Thymus (tissue), 11 donors: ENCODE results near the gene IFIH1. TPM values are rescaled to one million over a fixed set of nuclear protein-coding genes. Genes with fewer than 3 reads are reported as not detected.

ENCODE experiments used
- DNase-seq, 9 donors: peaks; one replicate each; pipeline ENCODE4 v3.0.0-alpha.2; 2013; ENCODE audit warnings: low spot score in 9 of 9, low read depth in 6 of 9, missing footprints in 1 of 9
- H3K27ac ChIP-seq, 2 donors: one replicate each; pipeline ENCODE4 v1.5.1; 2013; ENCODE audit warnings: control low read depth in 1 of 2, low read depth in 1 of 2, low read length in 1 of 2, mild to moderate bottlenecking in 1 of 2, moderate library complexity in 1 of 2
- H3K27me3 ChIP-seq, 2 donors: one replicate each; pipeline ENCODE4 v1.5.1; 2013; ENCODE audit warnings: low read length in 1 of 2; ENCODE audit not compliant: control insufficient read depth in 2 of 2, insufficient read depth in 1 of 2
- H3K36me3 ChIP-seq, 2 donors: one replicate each; pipeline ENCODE4 v1.5.1; 2013; ENCODE audit warnings: low read length in 1 of 2, mild to moderate bottlenecking in 1 of 2, moderate library complexity in 1 of 2; ENCODE audit not compliant: control insufficient read depth in 2 of 2, insufficient read depth in 2 of 2
- H3K4me1 ChIP-seq, 2 donors: one replicate each; pipeline ENCODE4 v1.5.1; 2013; ENCODE audit warnings: low read length in 2 of 2; ENCODE audit not compliant: control insufficient read depth in 2 of 2, insufficient read depth in 2 of 2
- H3K4me3 ChIP-seq, 2 donors: one replicate each; pipeline ENCODE4 v1.5.1; 2013; ENCODE audit warnings: low read length in 2 of 2, control low read depth in 1 of 2, mild to moderate bottlenecking in 1 of 2
- H3K9me3 ChIP-seq, 2 donors: one replicate each; pipeline ENCODE4 v1.5.1; 2013; ENCODE audit warnings: low read length in 1 of 2, mild to moderate bottlenecking in 1 of 2; ENCODE audit not compliant: control insufficient read depth in 2 of 2, insufficient read depth in 1 of 2
- WGBS: extraction: QIAGEN DNeasy Blood & Tissue Kit; methylation state at CpG from one replicate; pipeline ENCODE4 v1.1.7; 2013; 5-methylcytosine and 5-hydroxymethylcytosine counted together
- polyA plus RNA-seq: library from polyadenylated mRNA; stranded (reverse); fragments of 200-250 nt; gene quantifications from one replicate; pipeline ENCODE4 v1.2.3, GENCODE V29; 2013
- total RNA-seq: library from RNA; stranded (reverse); fragments of 120-200 nt; gene quantifications from one replicate; pipeline ENCODE4 v1.2.4, GENCODE V29; 2013
- donor health status: healthy.

The IFIH1 gene
- total and polyA plus RNA-seq, 2 donors: 22.6 to 23.9 TPM

- DNase-seq: no peak
- 98% methylated on average over 38 of the region's 38 CpGs for WGBS
- Histone ChIP-seq H3K27ac (no peak overlapping the region), H3K27me3 (no peaks in the 10 kb centered on the region), H3K9me3 (peaks cover 0 to 7% of the 10 kb centered on the region in 2 donors), H3K4me1 (no peaks in the 10 kb centered on the region), H3K36me3 (no peaks in the 10 kb centered on the region), H3K4me3 (no peak overlapping the region)
These were observed 83.6 kb downstream of the IFIH1 start for GRCh38 chr2:162234620-162235462.

DNA sequence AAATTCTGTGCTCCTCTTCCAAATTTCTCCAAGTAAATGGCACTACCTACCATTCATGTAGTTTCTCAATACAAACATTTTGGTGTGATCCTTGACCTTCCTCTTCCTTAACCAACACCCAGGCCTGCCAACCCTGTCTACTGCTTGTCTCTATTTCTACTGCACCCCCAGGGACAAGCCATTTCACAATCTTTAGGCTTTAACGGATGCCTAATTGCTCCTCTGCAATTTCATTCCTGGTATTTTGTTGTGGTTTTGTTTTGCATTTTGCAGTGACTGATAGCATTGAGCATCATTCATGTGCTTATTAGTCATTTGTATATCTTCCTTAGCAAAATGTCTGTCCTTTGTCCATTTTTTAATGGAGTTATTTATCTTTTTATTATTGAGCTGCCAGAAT is 85.3 kb downstream of the IFIH1 start:
- peaks cover 0 to 7% of the 10 kb centered on the region in 2 donors for H3K9me3 ChIP-seq
- H3K4me1 ChIP-seq: no peaks in the 10 kb centered on the region
- no peaks in the 10 kb centered on the region for H3K27me3 ChIP-seq
- no peak for DNase-seq
- H3K36me3 ChIP-seq: no peaks in the 10 kb centered on the region
- H3K4me3 ChIP-seq: no peak overlapping the region
- WGBS: 97% methylated on average over 1 of the region's 1 CpG
- H3K27ac ChIP-seq: no peak overlapping the region

DNA sequence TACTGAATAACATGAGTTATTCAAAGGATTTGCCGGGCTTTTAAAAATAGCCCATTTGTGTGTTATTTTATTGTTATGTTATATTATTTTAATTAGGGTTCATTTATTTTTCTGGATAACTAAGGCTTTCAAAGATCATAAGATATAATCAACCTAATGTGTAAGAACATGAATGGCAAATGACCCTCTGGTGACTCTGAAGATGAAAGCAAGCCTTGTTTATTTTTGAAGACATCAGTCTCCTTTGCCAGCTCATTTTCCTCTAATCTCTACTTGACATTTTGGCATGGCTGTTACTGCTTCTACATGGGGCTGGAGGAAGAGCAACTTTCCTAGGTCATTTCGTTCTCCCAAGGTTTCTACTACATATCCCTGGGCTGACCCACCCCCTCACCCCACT is 85.8 kb downstream of the IFIH1 start:
- peaks cover 0 to 7% of the 10 kb centered on the region in 2 donors for H3K9me3 ChIP-seq
- H3K27me3 ChIP-seq: no peaks in the 10 kb centered on the region
- H3K4me3 ChIP-seq: no peak overlapping the region
- no peaks in the 10 kb centered on the region for H3K36me3 ChIP-seq
- DNase-seq: no peak
- 94% methylated on average over 2 of the region's 2 CpGs for WGBS
- no peak overlapping the region for H3K27ac ChIP-seq
- no peaks in the 10 kb centered on the region for H3K4me1 ChIP-seq

GRCh38 chr2:162232027-162232426 is 86.5 kb downstream of the IFIH1 start:
- H3K4me3 ChIP-seq: no peak overlapping the region
- WGBS: 89% methylated on average over 2 of the region's 2 CpGs
- no peaks in the 10 kb centered on the region for H3K36me3 ChIP-seq
- DNase-seq: no peak
- H3K27me3 ChIP-seq: no peaks in the 10 kb centered on the region
- H3K9me3 ChIP-seq: peaks cover 0 to 7% of the 10 kb centered on the region in 2 donors
- H3K4me1 ChIP-seq: no peaks in the 10 kb centered on the region
- no peak overlapping the region for H3K27ac ChIP-seq

GRCh38 chr2:162230761-162231160 is 87.7 kb downstream of the IFIH1 start:
- WGBS: 94% methylated on average over 1 of the region's 1 CpG
- H3K27me3 ChIP-seq: no peaks in the 10 kb centered on the region
- no peak overlapping the region for H3K27ac ChIP-seq
- H3K9me3 ChIP-seq: peaks cover 0 to 7% of the 10 kb centered on the region in 2 donors
- no peaks in the 10 kb centered on the region for H3K36me3 ChIP-seq
- H3K4me1 ChIP-seq: no peaks in the 10 kb centered on the region
- no peak overlapping the region for H3K4me3 ChIP-seq
- DNase-seq: no peak

DNA sequence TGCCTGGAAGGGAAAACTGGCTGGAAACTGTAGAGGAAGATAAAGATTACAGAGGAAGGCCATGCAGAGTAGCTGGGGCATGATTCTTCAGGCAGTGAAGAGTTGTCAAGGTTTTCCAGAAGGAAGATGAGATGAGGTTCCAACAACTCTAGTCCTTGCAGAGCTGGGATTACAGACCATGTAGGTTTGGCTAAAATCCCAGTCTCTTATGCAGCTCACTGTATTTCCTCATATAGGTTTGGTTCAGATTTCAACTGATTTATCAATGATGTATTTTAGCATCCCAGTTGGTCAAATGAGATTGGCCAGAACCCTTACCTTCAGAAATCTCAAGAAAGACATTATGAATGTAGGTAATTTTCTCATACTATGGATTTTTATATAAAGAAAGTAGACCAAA is 91.6 kb downstream of the IFIH1 start:
- Histone ChIP-seq H3K9me3 (no peaks in the 10 kb centered on the region), H3K36me3 (no peaks in the 10 kb centered on the region), H3K27ac (no peak overlapping the region), H3K27me3 (no peaks in the 10 kb centered on the region), H3K4me3 (no peak overlapping the region), H3K4me1 (no peaks in the 10 kb centered on the region)
- no peak for DNase-seq

DNA sequence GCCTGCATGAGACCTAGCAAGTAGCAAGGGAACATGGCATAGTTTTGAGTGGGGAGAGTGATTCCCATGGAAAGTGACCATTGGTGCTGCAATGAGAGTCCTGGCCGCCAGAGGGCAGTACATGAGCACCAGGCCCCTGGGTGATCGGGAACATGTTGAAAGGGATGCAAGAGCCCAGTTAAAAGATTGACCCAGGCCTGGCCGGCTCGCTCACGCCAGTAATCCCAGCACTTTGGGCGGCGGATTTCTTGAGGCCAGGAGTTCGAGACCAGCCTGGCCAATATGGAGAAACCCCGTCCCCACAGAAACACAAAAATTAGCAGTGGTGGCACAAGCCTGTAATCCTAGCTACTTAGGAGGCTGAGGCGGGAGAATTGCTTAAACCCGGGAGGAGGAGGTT is 97.4 kb downstream of the IFIH1 start:
- DNase-seq: peak in 6 of 9 donors; percentile 7 to 35 (median 14)
- no peak overlapping the region for H3K4me3 ChIP-seq
- no peak overlapping the region for H3K27ac ChIP-seq
- no peaks in the 10 kb centered on the region for H3K4me1 ChIP-seq
- no peaks in the 10 kb centered on the region for H3K9me3 ChIP-seq
- no peaks in the 10 kb centered on the region for H3K27me3 ChIP-seq
- 55% methylated on average over 11 of the region's 11 CpGs for WGBS
- H3K36me3 ChIP-seq: no peaks in the 10 kb centered on the region

- DNase-seq: no peak
- no peaks in the 10 kb centered on the region for H3K27me3 ChIP-seq
- no peak overlapping the region for H3K4me3 ChIP-seq
- no peak overlapping the region for H3K27ac ChIP-seq
- no peaks in the 10 kb centered on the region for H3K36me3 ChIP-seq
- no peaks in the 10 kb centered on the region for H3K9me3 ChIP-seq
- no peaks in the 10 kb centered on the region for H3K4me1 ChIP-seq
- WGBS: 88% methylated on average over 1 of the region's 1 CpG
These were observed 98.1 kb downstream of the IFIH1 start for GRCh38 chr2:162220368-162220767.

DNA sequence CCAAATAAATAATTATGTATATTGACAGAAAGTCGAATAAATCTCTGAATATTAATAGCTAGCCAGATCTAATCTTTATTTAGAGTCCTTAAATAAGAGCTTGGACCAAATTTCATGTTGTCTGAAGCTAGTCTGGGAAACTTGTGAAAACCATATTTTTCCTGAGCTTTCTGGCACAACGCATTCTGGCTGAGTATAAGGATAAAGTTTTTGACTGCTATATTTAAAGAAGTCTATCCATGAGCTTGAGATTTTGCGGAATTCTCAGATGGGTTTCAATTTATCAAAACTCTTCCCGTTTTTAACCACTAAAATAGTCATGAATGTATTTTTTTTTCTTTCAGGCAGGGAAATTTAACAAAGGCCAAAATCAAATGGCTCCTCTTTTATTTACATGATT is 99.1 kb downstream of the IFIH1 start:
- no peak for DNase-seq
- WGBS: 92% methylated on average over 4 of the region's 4 CpGs
- no peaks in the 10 kb centered on the region for H3K27me3 ChIP-seq
- H3K9me3 ChIP-seq: no peaks in the 10 kb centered on the region
- H3K36me3 ChIP-seq: no peaks in the 10 kb centered on the region
- H3K4me3 ChIP-seq: no peak overlapping the region
- no peak overlapping the region for H3K27ac ChIP-seq
- no peaks in the 10 kb centered on the region for H3K4me1 ChIP-seq
